Stimulated activated CD8-positive, alpha-beta memory T cell treated with anti-CD3 and anti-CD28 coated beads, Interleukin-7, amount 100 ng/mL, for 48 hours (primary cell): ENCODE measurements around the gene AREL1.
A peak's percentile ranks its signal among the peaks of the same experiment; 100 is the strongest.

Experiments
- DNase-seq, 2 donors: peaks; one replicate each; pipeline ENCODE4 v3.0.0-alpha.2; 2020; ENCODE audit warnings: low read depth in 1 of 2; ENCODE audit errors: extremely low read depth in 1 of 2

The AREL1 gene

GRCh38 chr14:74637178-74637550, 75.7 kb downstream of the AREL1 start:
- no peak for DNase-seq

GRCh38 chr14:74636424-74637177, 76.3 kb downstream of the AREL1 start:
- DNase-seq: no peak

GRCh38 chr14:74635847-74636246, 77.0 kb downstream of the AREL1 start:
- no peak for DNase-seq

GRCh38 chr14:74634964-74635363, 77.9 kb downstream of the AREL1 start:
- DNase-seq: no peak

GRCh38 chr14:74634481-74634880, 78.4 kb downstream of the AREL1 start:
- no peak for DNase-seq

DNA sequence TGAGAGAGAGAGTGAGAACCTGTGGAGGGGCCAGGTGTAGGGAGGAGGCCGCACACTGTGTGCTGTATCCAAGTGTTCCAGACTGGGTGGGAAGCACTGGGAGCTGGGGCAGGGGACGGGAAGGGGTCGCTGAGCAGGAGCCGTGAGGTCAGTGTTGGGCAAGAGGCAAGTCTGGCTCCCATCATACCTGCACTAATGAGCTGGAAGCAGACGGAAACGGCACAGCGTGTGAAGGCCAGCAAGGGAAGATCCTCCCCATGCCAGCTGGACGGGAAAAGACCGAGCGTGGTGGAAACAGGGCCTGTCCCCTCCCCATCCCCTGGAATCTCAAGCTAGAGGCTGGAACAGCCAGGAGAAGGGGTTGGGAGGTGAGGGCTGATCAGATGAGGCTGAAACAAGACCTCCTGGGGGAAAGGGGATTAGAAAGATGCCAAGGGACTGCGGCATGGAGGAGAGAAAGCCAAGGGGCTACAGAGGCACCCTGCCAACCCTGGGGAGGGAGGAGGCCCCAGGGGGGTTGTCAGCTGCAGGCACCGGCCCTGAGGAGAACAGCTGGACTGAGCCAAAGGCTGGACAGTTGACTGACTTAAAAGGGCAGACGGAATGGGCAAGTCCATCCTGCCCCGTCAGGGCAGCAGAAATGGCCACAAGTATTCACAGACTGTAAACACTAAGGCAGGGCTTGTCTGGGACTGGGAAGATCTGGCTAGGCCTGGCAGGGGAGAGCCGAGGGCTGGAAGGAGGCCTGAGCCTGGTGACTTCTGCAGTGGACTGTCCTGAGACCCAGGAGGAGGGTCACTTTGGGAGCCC, 81.8 kb downstream of the AREL1 start:
- no peak for DNase-seq

DNA sequence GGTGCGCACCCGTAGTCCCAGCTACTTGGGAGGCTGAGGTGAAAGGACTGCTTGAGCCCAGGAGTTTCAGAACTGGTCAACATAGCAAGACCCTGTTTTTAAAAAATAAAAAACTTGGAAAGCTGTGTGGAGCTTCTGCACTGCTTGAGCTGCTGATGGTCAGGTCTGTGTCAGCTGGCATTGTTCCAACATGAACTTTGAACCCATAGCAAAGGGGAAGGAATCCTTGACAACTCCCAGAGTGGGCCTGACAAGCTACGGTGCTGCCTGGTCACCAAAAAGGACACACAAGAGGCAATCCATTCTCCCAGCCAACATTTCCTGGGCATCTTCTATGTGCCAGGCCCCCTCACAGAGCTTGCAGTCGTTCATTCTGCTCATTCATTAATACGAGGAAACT, 84.5 kb downstream of the AREL1 start:
- DNase-seq: no peak

DNA sequence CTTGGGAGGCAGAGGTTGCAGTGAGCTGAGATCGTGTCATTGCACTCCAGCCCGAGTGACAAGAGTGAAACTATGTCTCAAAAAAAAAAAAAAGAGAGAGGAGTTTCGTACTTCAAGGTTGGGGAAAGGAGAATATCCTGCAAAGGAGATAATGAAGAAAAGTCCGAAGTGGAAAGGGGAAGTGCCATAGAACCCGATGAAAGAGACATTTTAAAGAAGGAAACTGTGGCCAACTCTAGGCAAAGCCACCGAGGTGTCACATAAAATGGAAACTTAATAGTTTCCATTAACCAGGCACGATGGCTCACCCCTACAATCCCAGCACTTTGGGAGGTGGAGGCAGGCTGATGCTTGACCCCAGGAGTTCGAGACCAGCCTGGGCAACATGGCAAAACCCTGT, 85.8 kb downstream of the AREL1 start:
- no peak for DNase-seq

DNA sequence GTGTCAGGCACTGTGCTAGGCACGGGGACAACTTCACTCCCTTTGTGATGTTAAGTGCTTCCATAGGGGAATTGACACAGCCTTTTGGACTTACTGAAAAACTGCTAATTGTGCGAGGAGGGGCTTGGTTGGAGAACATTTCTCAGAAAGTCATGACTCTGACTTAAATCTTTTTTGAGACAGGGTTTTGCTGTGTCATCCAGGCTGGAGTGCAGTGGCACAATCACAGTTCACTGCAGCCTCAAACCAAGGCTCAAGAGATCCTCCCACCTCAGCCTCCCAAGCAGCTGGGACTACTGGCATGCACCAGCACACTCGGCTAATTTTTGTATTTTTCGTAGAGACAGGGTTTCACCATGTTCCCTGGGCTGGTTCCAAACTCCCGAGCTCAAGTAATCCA, 90.6 kb downstream of the AREL1 start:
- no peak for DNase-seq

GRCh38 chr14:74621556-74621955, 91.3 kb downstream of the AREL1 start:
- DNase-seq: no peak

- DNase-seq: no peak
These were observed 92.0 kb downstream of the AREL1 start for GRCh38 chr14:74620923-74621322.

DNA sequence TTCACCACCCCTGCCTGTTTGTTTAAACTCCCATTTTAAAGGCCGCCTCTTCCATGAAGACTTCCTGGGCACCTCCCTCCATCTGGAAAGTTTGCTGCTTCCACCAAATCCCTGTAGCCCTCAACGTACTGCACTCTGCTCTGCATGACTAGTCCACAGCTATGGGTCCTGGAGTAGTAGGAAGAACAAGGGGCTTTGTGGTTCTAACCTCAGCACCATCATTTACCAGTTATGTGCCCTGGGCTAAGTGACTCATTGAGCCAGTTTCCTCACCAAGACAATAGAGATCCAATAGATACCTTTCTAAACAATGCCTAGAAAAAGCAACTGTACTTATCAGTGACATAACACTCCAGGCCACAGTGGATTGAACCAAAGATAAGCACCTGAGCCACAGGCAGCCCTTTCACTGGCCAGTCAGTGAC, 92.4 kb downstream of the AREL1 start:
- DNase-seq: peak in 1 of 2 donors; percentile 41

GRCh38 chr14:74619672-74620131, 93.2 kb downstream of the AREL1 start:
- DNase-seq: no peak

GRCh38 chr14:74618078-74618952, 94.6 kb downstream of the AREL1 start:
- peak; percentile 62 to 68 for DNase-seq

GRCh38 chr14:74616996-74617700, 95.7 kb downstream of the AREL1 start:
- no peak for DNase-seq

GRCh38 chr14:74616507-74616906, 96.4 kb downstream of the AREL1 start:
- peak in 1 of 2 donors; percentile 38 for DNase-seq

GRCh38 chr14:74615735-74616134, 97.1 kb downstream of the AREL1 start:
- no peak for DNase-seq

DNA sequence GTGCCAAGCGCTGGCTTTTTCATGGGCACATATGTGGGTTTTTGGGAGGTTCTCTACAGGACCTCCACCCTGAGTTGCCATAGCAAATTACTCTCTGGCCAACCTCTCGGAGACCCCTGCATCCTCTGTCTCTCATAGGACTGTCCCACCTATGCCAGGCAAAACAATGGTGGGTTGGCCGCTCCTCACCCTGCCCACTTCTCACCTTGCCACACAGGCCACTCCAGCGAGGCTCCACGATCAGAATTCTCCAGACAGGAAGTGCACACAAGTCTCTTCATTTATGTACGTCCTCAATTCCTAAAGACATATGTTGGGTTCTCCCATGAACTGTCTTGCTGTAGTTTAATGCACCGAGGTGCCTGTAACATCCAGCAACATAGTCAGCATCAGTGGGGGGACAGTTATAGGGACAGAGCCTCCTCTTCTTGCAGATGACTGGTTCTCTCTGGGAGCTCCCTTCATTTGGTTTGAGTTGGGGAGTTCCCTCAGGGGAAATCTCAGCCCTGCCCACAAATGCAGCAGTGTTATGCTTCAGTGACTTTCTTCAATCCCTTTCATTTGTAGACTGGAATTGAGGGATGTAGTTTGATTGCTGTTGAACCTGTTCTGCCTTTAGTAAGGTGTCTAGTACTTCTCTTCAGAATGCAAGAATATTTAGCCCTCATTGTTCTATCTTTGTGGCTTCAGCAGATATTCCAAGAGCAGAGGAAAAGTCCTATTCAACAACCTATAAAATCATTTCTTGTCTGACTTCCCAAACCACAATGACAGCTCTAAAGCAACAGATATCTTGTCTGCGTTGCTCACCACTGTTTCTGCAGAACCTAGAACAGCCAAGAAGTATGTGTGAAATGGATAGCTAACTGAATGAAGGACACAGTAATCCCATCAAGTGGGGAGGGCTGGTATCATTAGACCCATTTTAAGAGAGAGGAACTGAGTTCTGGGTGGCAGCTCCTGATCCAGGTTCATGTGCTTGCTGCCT, 98.1 kb downstream of the AREL1 start:
- no peak for DNase-seq

DNA sequence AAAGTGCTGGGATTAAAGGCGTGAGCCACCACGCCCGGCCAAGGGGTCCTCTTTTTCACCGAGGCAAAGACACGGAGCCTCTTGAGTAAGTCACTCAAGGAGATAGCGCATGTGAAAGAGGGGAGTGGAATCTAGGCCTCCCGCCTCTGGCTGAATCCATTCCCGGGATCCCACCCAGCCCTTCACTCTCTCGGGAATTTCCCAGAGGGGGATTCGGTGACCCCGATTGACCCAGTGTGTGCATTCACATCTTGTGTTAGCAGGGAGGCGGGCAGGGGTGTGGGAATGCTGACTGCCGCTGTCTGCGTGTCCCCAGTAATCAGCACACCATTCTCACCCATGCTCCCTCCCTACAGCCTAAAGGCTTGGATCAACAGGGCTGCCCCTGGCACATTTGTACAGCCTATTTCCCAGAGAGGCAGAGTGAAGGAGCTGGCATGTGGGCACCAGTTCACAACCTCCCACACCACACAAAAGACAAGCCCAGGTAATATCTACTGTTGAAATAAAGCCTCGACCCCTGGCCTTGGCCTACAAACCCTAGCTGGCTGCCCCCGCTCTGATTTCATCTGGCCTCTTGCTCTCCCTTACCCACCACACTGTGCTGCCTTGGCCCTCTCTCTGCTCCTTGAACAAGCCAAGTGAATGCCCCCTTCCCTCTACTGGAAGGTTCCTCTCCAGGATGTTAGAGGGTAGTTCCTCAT, 99.5 kb downstream of the AREL1 start:
- no peak for DNase-seq
